Subcutaneous adipose tissue (tissue), 4 donors: Measurements from ENCODE around the gene SLC30A7. TPM values are rescaled to one million over a fixed set of nuclear protein-coding genes. Genes with fewer than 3 reads are reported as not detected.

ENCODE experiments used
- CTCF ChIP-seq: fragments of 450-650 bp; IDR thresholded peaks from one replicate; pipeline ENCODE4 v1.5.1; 2016; ENCODE audit warnings: low read depth, mild to moderate bottlenecking, control low read depth, antibody characterized with exemption, moderate library complexity
- total RNA-seq, 4 donors: library from RNA; depleted of rRNA; stranded (reverse); fragments of >200 nt; gene quantifications; one replicate each; pipeline ENCODE4 v1.1.0, GENCODE V29; 2016

Gene SLC30A7, protein sequence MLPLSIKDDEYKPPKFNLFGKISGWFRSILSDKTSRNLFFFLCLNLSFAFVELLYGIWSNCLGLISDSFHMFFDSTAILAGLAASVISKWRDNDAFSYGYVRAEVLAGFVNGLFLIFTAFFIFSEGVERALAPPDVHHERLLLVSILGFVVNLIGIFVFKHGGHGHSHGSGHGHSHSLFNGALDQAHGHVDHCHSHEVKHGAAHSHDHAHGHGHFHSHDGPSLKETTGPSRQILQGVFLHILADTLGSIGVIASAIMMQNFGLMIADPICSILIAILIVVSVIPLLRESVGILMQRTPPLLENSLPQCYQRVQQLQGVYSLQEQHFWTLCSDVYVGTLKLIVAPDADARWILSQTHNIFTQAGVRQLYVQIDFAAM
- total RNA-seq, result 10 to 100 TPM; 19.4 to 27.6 (median 26.4) TPM

- no peak for TF ChIP-seq CTCF
Measured at GRCh38 chr1:100895540-100896480, at the start of gene SLC30A7. Gene SLC30A7, plus strand, starts transcription at chr1:100896090. Its CDS starts 173 bp downstream, at chr1:100896263.

GRCh38 chr1:100847361-100848082 is 48.4 kb upstream of the SLC30A7 start:
- no peak for TF ChIP-seq CTCF

DNA sequence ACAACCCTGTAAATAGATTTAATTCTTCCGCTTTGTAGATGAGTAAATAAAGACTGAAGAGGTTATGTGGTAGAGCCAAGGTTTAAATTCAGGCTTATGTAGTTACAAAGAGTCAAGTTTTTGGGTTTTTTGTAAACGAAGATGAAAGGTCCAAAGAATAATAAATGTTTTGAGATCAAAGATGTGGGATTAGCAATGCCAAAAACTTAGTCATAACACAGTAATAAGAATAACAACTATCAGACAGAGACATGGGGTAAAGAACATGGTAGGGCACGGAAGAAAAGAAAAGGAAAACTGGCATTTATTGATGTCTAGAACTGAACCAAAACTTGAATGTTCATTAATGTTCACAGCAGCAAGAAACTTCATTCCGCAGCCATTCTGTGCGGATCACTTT is 44.2 kb upstream of the SLC30A7 start:
- TF ChIP-seq CTCF, result no peak

GRCh38 chr1:100852976-100853375 is 42.9 kb upstream of the SLC30A7 start:
- no peak for TF ChIP-seq CTCF

- no peak for TF ChIP-seq CTCF
Measured at GRCh38 chr1:100860397-100860991, 35.4 kb upstream of the SLC30A7 start.

DNA sequence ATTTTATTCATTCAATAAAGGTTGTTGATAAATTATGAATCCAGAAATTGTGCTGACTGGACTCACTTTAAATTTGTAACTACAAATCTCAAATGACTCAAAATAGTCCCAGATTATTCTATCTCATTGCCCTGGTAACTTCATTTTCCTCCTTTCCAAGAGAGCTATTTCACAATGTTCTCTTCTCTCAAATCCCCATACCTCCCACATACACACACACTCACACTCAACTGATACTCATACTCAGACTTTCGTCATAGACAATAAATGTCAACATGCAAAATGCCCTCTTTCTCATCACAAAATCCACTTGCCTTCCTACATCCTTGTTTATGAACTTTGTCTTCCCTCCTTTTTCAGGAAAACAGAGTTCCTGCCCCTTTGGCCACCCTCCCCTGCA is 34.5 kb upstream of the SLC30A7 start:
- TF ChIP-seq CTCF, result no peak
